IMR-90 (cell line): Measurements from ENCODE around the gene ERICH6.

Source experiments
- CEBPB ChIP-seq: IDR thresholded peaks from 2 replicates; pipeline ENCODE4 v1.6.1; 2012; ENCODE audit warnings: low read depth, low read length, improper control_type of control experiment
- CTCF ChIP-seq: conservative IDR thresholded peaks from 2 replicates; pipeline ENCODE4 v1.5.1; 2012; ENCODE audit warnings: mild to moderate bottlenecking, low read depth, low read length, improper control_type of control experiment
- POLR2A ChIP-seq: IDR thresholded peaks from 2 replicates; pipeline ENCODE4 v1.6.1; 2012; ENCODE audit warnings: mild to moderate bottlenecking, low read depth, low read length
- RCOR1 ChIP-seq: IDR thresholded peaks from 2 replicates; pipeline ENCODE4 v1.6.1; 2012; ENCODE audit warnings: mild to moderate bottlenecking, low read length, improper control_type of control experiment; ENCODE audit not compliant: insufficient replicate concordance
- SMC3 ChIP-seq: fragments of 150-350 bp; IDR thresholded peaks from 2 replicates; pipeline ENCODE4 v1.6.1; 2016; ENCODE audit warnings: low read depth, mild to moderate bottlenecking, antibody characterized with exemption, low read length, moderate library complexity

DNA sequence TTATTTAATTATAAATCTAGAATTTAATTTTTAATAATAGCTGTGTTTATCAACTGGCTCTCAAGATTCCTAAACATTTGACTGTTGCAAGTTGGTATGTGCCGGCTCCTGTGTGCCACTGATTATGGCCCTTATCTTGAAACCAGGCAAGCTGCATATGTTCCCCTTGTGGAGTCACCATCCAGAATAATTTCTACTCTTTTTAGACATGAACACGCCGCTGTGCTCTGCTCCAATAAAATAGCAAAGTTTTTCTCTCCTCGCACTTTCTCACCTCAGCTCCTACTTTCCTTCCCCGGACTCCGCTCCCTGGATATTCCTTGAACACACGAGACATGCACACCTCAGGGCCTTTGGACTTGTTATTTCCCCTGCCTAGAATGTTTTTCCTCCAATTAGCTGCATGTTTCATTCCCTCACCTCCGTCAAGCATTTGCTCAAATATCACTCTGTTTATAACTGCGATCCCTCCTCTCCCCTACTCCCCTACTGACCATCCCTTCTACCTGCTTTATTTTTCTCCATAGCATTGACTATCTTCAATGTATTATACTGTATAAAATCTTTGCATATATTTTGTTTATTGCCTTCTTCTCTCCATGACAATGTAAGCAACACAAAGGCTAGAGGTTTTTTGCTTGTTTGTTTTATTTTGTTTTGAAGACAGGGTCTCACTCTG lies 26.1 kb upstream of the ERICH6 start:
- TF ChIP-seq CTCF (no peak), RCOR1 (no peak), SMC3 (no peak), CEBPB (no peak), POLR2A (no peak)
